H1 (cell line): ENCODE measurements around the gene PTPRT. TPM values are rescaled to one million over a fixed set of nuclear protein-coding genes. Genes with fewer than 3 reads are reported as not detected.

Experiments used
- CTCF ChIA-PET: fragments of 300-600 bp; sonication (Branson Sonifier 250); formaldehyde crosslinking; loops from one replicate; lab custom pipeline; 2021; ENCODE audit not compliant: partially characterized antibody; lab: Charles Lee
- POLR2A ChIA-PET: fragments of 300-600 bp; sonication (Branson Sonifier 250); formaldehyde crosslinking; loops from one replicate; lab custom pipeline; 2021; ENCODE audit warnings: inconsistent platforms; ENCODE audit not compliant: partially characterized antibody; lab: Charles Lee
- DNase-seq, 2 experiments: peaks; one replicate each; pipeline versions ENCODE4 v3.0.0 to v3.0.0-alpha.2; 2010 to 2022; ENCODE audit warnings: low spot score in 2 of 2, low read depth in 1 of 2, mixed read lengths in 1 of 2
- FAIRE-seq: peaks from 2 replicates; lab custom pipeline; 2011; peaks lifted over from hg19 to GRCh38; lab: Jason Lieb, UNC
- H2AFZ ChIP-seq: 2 replicates; pipeline ENCODE4 v1.8.1; 2012; ENCODE audit warnings: low read length, inconsistent platforms
- H2AK5ac ChIP-seq: 2 replicates; pipeline ENCODE4 v1.6.1; 2013; ENCODE audit warnings: low read depth, low read length
- H2BK120ac ChIP-seq: replicated peaks from 2 replicates; pipeline ENCODE3; 2013; ENCODE audit warnings: low read depth, low read length, inconsistent platforms
- H2BK12ac ChIP-seq: 2 replicates; pipeline ENCODE4 v1.6.1; 2013; ENCODE audit warnings: low read depth, low read length
- H2BK15ac ChIP-seq: 2 replicates; pipeline ENCODE4 v1.6.1; 2013; ENCODE audit warnings: low read length
- H2BK20ac ChIP-seq: 2 replicates; pipeline ENCODE4 v1.6.1; 2013; ENCODE audit warnings: low read length
- H2BK5ac ChIP-seq: 2 replicates; pipeline ENCODE4 v1.6.1; 2013; ENCODE audit warnings: low read depth, low read length
- H3K14ac ChIP-seq: 2 replicates; pipeline ENCODE4 v1.6.1; 2013; ENCODE audit warnings: inconsistent platforms; ENCODE audit not compliant: insufficient read length
- H3K18ac ChIP-seq: 2 replicates; pipeline ENCODE4 v1.6.1; 2013; ENCODE audit warnings: low read length; ENCODE audit errors: extremely low read depth
- H3K23ac ChIP-seq: 2 replicates; pipeline ENCODE4 v1.6.1; 2013; ENCODE audit warnings: inconsistent platforms; ENCODE audit not compliant: insufficient read length
- H3K23me2 ChIP-seq: 2 replicates; pipeline ENCODE4 v1.6.1; 2013; ENCODE audit warnings: low read depth, low read length
- H3K27ac ChIP-seq: 2 replicates; pipeline ENCODE4 v1.6.1; 2011; ENCODE audit warnings: low read depth, low read length, inconsistent platforms
- H3K27me3 ChIP-seq, 4 experiments: replicated peaks in 1 of 4; 1 replicate in 1 of 4; 2 replicates in 3 of 4; pipeline versions ENCODE4 v1.6.1 to v1.8.1; 2011 to 2013; ENCODE audit warnings: low read length in 3 of 4, mild to moderate bottlenecking in 3 of 4, inconsistent platforms in 2 of 4, mixed read lengths in 2 of 4, moderate library complexity in 1 of 4; ENCODE audit not compliant: control insufficient read depth in 3 of 4, insufficient read depth in 3 of 4; ENCODE audit errors: extremely low read depth in 1 of 4
- H3K36me3 ChIP-seq, 4 experiments: 2 replicates each; pipeline versions ENCODE4 v1.6.1 to v1.8.1; 2011 to 2013; ENCODE audit warnings: mild to moderate bottlenecking in 4 of 4, low read length in 3 of 4, moderate library complexity in 2 of 4, control low read depth in 1 of 4, inconsistent platforms in 1 of 4; ENCODE audit not compliant: insufficient read depth in 4 of 4, control insufficient read depth in 2 of 4
- H3K4ac ChIP-seq: replicated peaks from 2 replicates; pipeline ENCODE3; 2013; ENCODE audit warnings: low read length, low read depth, mixed read lengths, inconsistent platforms; ENCODE audit not compliant: insufficient read length
- H3K4me1 ChIP-seq, 4 experiments: replicated peaks in 1 of 4; 1 replicate in 1 of 4; 2 replicates in 3 of 4; pipeline versions ENCODE4 v1.6.1 to v1.8.1; 2011 to 2013; ENCODE audit warnings: low read length in 3 of 4, inconsistent platforms in 2 of 4, mixed read lengths in 1 of 4; ENCODE audit not compliant: insufficient read depth in 4 of 4, control insufficient read depth in 3 of 4
- H3K4me2 ChIP-seq, 2 experiments: 2 replicates each; pipeline versions ENCODE4 v1.6.1 to v1.8.1; 2011 to 2013; ENCODE audit warnings: low read depth in 2 of 2, low read length in 2 of 2, control low read depth in 1 of 2, inconsistent platforms in 1 of 2, mild to moderate bottlenecking in 1 of 2; ENCODE audit not compliant: insufficient read depth in 1 of 2
- H3K4me3 ChIP-seq, 4 experiments: fragments of 200-600, 300-600 bp in 1 of 4; sonication (generic), shearing (Covaris generic), sonication (Bioruptor Twin) in 1 of 4; 2 replicates each; pipeline versions ENCODE4 v1.5.1 to v1.8.1; 2011 to 2016; ENCODE audit warnings: low read length in 4 of 4, low read depth in 3 of 4, control low read depth in 2 of 4, inconsistent platforms in 2 of 4, mild to moderate bottlenecking in 2 of 4, mixed read lengths in 1 of 4, moderate library complexity in 1 of 4; ENCODE audit not compliant: insufficient read depth in 2 of 4; ENCODE audit errors: extremely low read depth in 1 of 4
- H3K56ac ChIP-seq: replicated peaks from 2 replicates; pipeline ENCODE3; 2013; ENCODE audit warnings: low read depth, mild to moderate bottlenecking, mixed read lengths, low read length, inconsistent platforms; ENCODE audit not compliant: insufficient read length
- H3K79me1 ChIP-seq: 2 replicates; pipeline ENCODE4 v1.6.1; 2013; ENCODE audit warnings: low read depth, low read length, control low read depth
- H3K79me2 ChIP-seq, 2 experiments: 2 replicates each; pipeline versions ENCODE4 v1.6.1 to v1.8.1; 2012 to 2013; ENCODE audit warnings: low read length in 2 of 2, mild to moderate bottlenecking in 2 of 2, inconsistent platforms in 1 of 2; ENCODE audit not compliant: insufficient read depth in 2 of 2, control insufficient read depth in 1 of 2
- H3K9ac ChIP-seq, 4 experiments: replicated peaks in 1 of 4; 1 replicate in 1 of 4; 2 replicates in 3 of 4; pipeline versions ENCODE4 v1.6.1 to v1.8.1; 2011 to 2013; ENCODE audit warnings: low read depth in 3 of 4, low read length in 3 of 4, control low read depth in 2 of 4, mild to moderate bottlenecking in 2 of 4, moderate library complexity in 2 of 4, inconsistent platforms in 1 of 4; ENCODE audit errors: extremely low read depth in 1 of 4
- H3K9me3 ChIP-seq, 2 experiments: 2 replicates each; pipeline versions ENCODE4 v1.6.1 to v1.8.1; 2012 to 2013; ENCODE audit warnings: mild to moderate bottlenecking in 2 of 2, moderate library complexity in 2 of 2, control low read depth in 1 of 2, inconsistent platforms in 1 of 2, low read depth in 1 of 2, low read length in 1 of 2, mixed read lengths in 1 of 2; ENCODE audit not compliant: insufficient read depth in 2 of 2
- H4K20me1 ChIP-seq, 2 experiments: replicated peaks in 1 of 2; 2 replicates each; pipeline versions ENCODE3 to v1.8.1; 2011 to 2013; ENCODE audit warnings: inconsistent platforms in 2 of 2, low read length in 2 of 2, mild to moderate bottlenecking in 1 of 2; ENCODE audit not compliant: insufficient read depth in 2 of 2, control insufficient read depth in 1 of 2
- H4K5ac ChIP-seq: 2 replicates; pipeline ENCODE4 v1.6.1; 2013; ENCODE audit warnings: low read length, low read depth, mixed read lengths, inconsistent platforms; ENCODE audit not compliant: insufficient read length
- H4K8ac ChIP-seq: 2 replicates; pipeline ENCODE4 v1.8.0; 2013; ENCODE audit warnings: mild to moderate bottlenecking, moderate library complexity, low read length, inconsistent platforms; ENCODE audit not compliant: insufficient read depth; ENCODE audit errors: extremely low read depth
- H4K91ac ChIP-seq: replicated peaks from 2 replicates; pipeline ENCODE3; 2013; ENCODE audit warnings: low read length, mixed read lengths, inconsistent platforms; ENCODE audit not compliant: insufficient read length
- CBX5 ChIP-seq: fragments of 300-800, 300-1000 bp; sonication (generic); IDR thresholded peaks from 2 replicates; pipeline ENCODE4 v1.7.1; 2016; ENCODE audit warnings: antibody characterized with exemption, low read length, low read depth
- CHD1 ChIP-seq: IDR thresholded peaks from 2 replicates; pipeline ENCODE4 v1.6.1; 2012; ENCODE audit warnings: low read depth, low read length, improper control_type of control experiment
- HDAC6 ChIP-seq: IDR thresholded peaks from one replicate; pipeline ENCODE4 v1.7.1; 2012; ENCODE audit warnings: low read depth, mild to moderate bottlenecking, inconsistent platforms, low read length, moderate library complexity
- PHF8 ChIP-seq: fragments of 200-600 bp; sonication (generic); conservative IDR thresholded peaks from 2 replicates; pipeline ENCODE4 v1.7.1; 2012; ENCODE audit warnings: low read depth, mild to moderate bottlenecking, inconsistent platforms, low read length, moderate library complexity
- RAD21 ChIP-seq, 2 experiments: IDR thresholded peaks in 1 of 2; conservative IDR thresholded peaks in 1 of 2; 2 replicates each; pipeline ENCODE4 v1.6.1; 2011; ENCODE audit warnings: low read depth in 2 of 2, low read length in 2 of 2, improper control_type of control experiment in 1 of 2, inconsistent platforms in 1 of 2, mild to moderate bottlenecking in 1 of 2, moderate library complexity in 1 of 2
- SIRT6 ChIP-seq: IDR thresholded peaks from one replicate; pipeline ENCODE4 v1.7.1; 2012; ENCODE audit warnings: low read length, inconsistent platforms
- SP2 ChIP-seq: IDR thresholded peaks from 2 replicates; pipeline ENCODE4 v1.6.1; 2012; ENCODE audit warnings: mild to moderate bottlenecking, low read length, inconsistent platforms
- WGBS, 2 experiments: shearing (Covaris generic) in 1 of 2; methylation state at CpG; one replicate each; pipeline versions ENCODE4 v1.1.6 to v1.1.7; 2013 to 2015; ENCODE audit warnings: low lambda C conversion rate in 2 of 2, mixed read lengths in 2 of 2, inconsistent platforms in 1 of 2, low coverage in 1 of 2, missing lambda C conversion rate in 1 of 2; ENCODE audit not compliant: insufficient replicate concordance in 2 of 2, insufficient coverage in 1 of 2, insufficient read length in 1 of 2; ENCODE audit errors: extremely low coverage in 1 of 2, missing lambda C conversion rate in 1 of 2; 5-methylcytosine and 5-hydroxymethylcytosine counted together
- polyA plus RNA-seq, 7 experiments: library from polyadenylated mRNA; depleted of rRNA in 3 of 7; stranded (reverse) in 5 of 7; unstranded in 2 of 7; fragments of >200 nt in 5 of 7; fragments of 200-250 nt in 2 of 7; gene quantifications; 1 replicate in 5 of 7; 2 replicates in 1 of 7; 4 replicates in 1 of 7; pipeline versions ENCODE4 v1.2.1 to v1.2.3, GENCODE V29; 2011 to 2013; ENCODE audit warnings: missing spikeins in 2 of 7, mixed read lengths in 2 of 7
- total RNA-seq: library from RNA; stranded (reverse); fragmentation: NEBNext Ultra II Directional; extraction: Animal tissue kit (Norgen Biotek cat#: 25700); gene quantifications from 2 replicates; pipeline ENCODE4 v1.2.1, GENCODE V29; 2021
- TF ChIP-seq, protein P1 (sequence below): IDR thresholded peaks from 2 replicates; pipeline ENCODE4 v1.6.1; 2012; ENCODE audit warnings: inconsistent platforms
- TF ChIP-seq, protein P2 (sequence below), 3 experiments: IDR thresholded peaks; 1 replicate in 2 of 3; 2 replicates in 1 of 3; pipeline versions ENCODE4 v1.5.1 to v1.6.1; 2011; ENCODE audit warnings: low read length in 3 of 3, mild to moderate bottlenecking in 3 of 3, inconsistent platforms in 2 of 3, low read depth in 1 of 3, moderate library complexity in 1 of 3; ENCODE audit not compliant: insufficient read depth in 1 of 3; ENCODE audit errors: control extremely low read depth in 1 of 3
- TF ChIP-seq, protein P3 (sequence below): IDR thresholded peaks from 2 replicates; pipeline ENCODE4 v1.6.1; 2011; ENCODE audit warnings: low read depth, mild to moderate bottlenecking, low read length; ENCODE audit not compliant: insufficient read depth

PTPRT gene
- total and polyA plus RNA-seq, 2 of the 8 experiments (the other 6 are each of a cell fraction or from before 2014, with no cell fraction given): 0.33 to 1.8 TPM

DNA sequence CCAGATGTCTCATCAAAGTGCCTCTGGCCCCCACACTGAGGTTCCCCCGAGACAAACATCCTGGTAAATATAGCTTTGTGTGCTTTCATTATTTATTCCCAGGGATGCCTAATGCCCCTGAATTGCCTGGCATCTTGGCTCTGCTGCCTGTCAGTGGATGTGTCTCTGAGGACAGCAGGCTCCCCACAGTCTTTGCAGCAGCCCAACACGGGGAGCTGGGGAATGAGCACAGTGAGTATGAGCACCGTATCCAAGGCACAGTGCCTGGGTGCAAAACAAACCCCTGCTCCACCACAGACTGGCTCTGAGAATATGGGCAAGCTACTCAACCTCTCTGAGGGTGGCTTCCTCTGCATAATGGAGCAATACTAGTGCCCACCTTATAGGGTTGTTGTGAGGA, 165.9 kb downstream of the PTPRT start:
- H2AFZ ChIP-seq: no peak overlapping the region
- no peaks in the 10 kb centered on the region for H3K36me3 ChIP-seq
- no peak overlapping the region for H3K23ac ChIP-seq
- H3K23me2 ChIP-seq: no peaks in the 10 kb centered on the region
- no peak overlapping the region for H3K9ac ChIP-seq
- H3K79me2 ChIP-seq: no peaks in the 10 kb centered on the region
- no peaks in the 10 kb centered on the region; a peak in 1 of 7 replicates for H3K27me3 ChIP-seq
- H3K79me1 ChIP-seq: no peaks in the 10 kb centered on the region
- no peak overlapping the region for H3K4ac ChIP-seq
- no peak overlapping the region for H2BK12ac ChIP-seq
- 31% methylated on average over 3 of the region's 3 CpGs; no CpG with 5 or more reads in 1 of the 2 experiments for WGBS, 2 experiments
- no peaks in the 10 kb centered on the region for H4K20me1 ChIP-seq
- no peak overlapping the region for H3K56ac ChIP-seq
- no peak overlapping the region for H2AK5ac ChIP-seq
- no peak overlapping the region for H3K4me3 ChIP-seq
- no peak overlapping the region for H2BK20ac ChIP-seq
- FAIRE-seq: no peak
- no peak overlapping the region for H2BK15ac ChIP-seq
- peaks cover 0 to 3% (median under 1%) of the 10 kb centered on the region in 4 experiments; a peak in 1 of 7 replicates for H3K4me1 ChIP-seq
- H3K4me2 ChIP-seq: no peak overlapping the region
- H3K18ac ChIP-seq: no peak overlapping the region
- no peak overlapping the region for H2BK120ac ChIP-seq
- ChIA-PET CTCF (interaction anchor here (0.9 to 1.7 kb wide), 3 partner anchors 9 to 17 kb away, joined by 3 to 5 read pairs (median 4); no protein-coding TSS in a partner anchor), POLR2A (no interaction called here)
- H3K14ac ChIP-seq: no peak overlapping the region
- H3K27ac ChIP-seq: no peak overlapping the region
- no peak overlapping the region for H2BK5ac ChIP-seq
- H4K5ac ChIP-seq: no peak overlapping the region
- no peak overlapping the region; the same call in 1 of the 2 replicates for H4K8ac ChIP-seq
- no peaks in the 10 kb centered on the region for H3K9me3 ChIP-seq
- no peak overlapping the region for H4K91ac ChIP-seq
- no peak for DNase-seq
- TF ChIP-seq CBX5 (no peak), PHF8 (no peak), RAD21 (IDR thresholded peaks at IDR 0.05 in 1 of 2, conservative IDR thresholded peaks at IDR 0.05 in 1 of 2; ENCODE audit: low read depth in 2 of 2, low read length in 2 of 2) (no peak), CHD1 (no peak), SIRT6 (no peak), SP2 (no peak), HDAC6 (no peak)
- TF ChIP-seq, protein P1, sequence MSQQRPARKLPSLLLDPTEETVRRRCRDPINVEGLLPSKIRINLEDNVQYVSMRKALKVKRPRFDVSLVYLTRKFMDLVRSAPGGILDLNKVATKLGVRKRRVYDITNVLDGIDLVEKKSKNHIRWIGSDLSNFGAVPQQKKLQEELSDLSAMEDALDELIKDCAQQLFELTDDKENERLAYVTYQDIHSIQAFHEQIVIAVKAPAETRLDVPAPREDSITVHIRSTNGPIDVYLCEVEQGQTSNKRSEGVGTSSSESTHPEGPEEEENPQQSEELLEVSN: no peak
- TF ChIP-seq, protein P2, sequence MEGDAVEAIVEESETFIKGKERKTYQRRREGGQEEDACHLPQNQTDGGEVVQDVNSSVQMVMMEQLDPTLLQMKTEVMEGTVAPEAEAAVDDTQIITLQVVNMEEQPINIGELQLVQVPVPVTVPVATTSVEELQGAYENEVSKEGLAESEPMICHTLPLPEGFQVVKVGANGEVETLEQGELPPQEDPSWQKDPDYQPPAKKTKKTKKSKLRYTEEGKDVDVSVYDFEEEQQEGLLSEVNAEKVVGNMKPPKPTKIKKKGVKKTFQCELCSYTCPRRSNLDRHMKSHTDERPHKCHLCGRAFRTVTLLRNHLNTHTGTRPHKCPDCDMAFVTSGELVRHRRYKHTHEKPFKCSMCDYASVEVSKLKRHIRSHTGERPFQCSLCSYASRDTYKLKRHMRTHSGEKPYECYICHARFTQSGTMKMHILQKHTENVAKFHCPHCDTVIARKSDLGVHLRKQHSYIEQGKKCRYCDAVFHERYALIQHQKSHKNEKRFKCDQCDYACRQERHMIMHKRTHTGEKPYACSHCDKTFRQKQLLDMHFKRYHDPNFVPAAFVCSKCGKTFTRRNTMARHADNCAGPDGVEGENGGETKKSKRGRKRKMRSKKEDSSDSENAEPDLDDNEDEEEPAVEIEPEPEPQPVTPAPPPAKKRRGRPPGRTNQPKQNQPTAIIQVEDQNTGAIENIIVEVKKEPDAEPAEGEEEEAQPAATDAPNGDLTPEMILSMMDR (IDR thresholded peaks at IDR 0.05; ENCODE audit: control extremely low read depth in 1 of 3, insufficient read depth in 1 of 3, low read depth in 1 of 3, low read length in 3 of 3): no peak
- TF ChIP-seq, protein P3, sequence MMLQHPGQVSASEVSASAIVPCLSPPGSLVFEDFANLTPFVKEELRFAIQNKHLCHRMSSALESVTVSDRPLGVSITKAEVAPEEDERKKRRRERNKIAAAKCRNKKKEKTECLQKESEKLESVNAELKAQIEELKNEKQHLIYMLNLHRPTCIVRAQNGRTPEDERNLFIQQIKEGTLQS: no peak
